ENCODE measurements around the gene HYI.

DNA sequence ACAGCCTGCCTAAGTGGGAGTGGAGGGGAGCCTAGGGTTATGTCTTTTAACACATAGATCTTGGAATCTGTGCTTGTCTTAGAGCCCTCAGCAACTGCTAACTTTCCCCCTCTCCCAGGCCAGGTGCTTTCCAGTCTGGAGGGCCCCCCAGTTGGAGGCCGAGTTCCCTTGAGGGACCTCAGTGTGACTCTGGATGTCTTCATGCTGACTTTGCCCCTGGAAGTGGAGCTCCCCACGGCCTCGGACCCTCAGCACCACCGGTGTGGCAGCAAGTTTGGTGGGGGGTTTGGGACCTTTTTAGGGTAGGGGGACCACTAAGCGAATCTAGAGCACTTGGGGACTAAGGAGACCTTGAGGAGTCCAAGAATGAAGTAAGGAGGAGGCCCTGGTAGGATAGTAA is 22.9 kb downstream of the HYI start:
- TF ChIP-seq CTCF (IDR thresholded peaks at IDR 0.05) (no peak), POLR2A (IDR thresholded peaks at IDR 0.05) (no peak)
